Mesothelial cell of epicardium (in vitro differentiated cells): ENCODE results near the gene TMEM229B. TPM values are rescaled to one million over a fixed set of nuclear protein-coding genes. Genes with fewer than 3 reads are reported as not detected.
"Not testable (repeated sequence)": the region's sequence is repeated elsewhere in the genome, so short reads cannot be mapped to it uniquely, and the experiment has no call there.

Experiments used
- DNase-seq, 2 experiments: peaks; one replicate each; pipeline ENCODE4 v3.0.0; 2021; ENCODE audit warnings: low spot score in 2 of 2; ENCODE audit not compliant: unreplicated experiment in 2 of 2
- H3K27ac Mint-ChIP-seq: 2 replicates; pipeline ENCODE4 v1.8.0; 2021; ENCODE audit warnings: mixed read lengths
- H3K27me3 Mint-ChIP-seq: 2 replicates; pipeline ENCODE4 v1.8.0; 2021; ENCODE audit warnings: low read depth, mixed read lengths
- H3K36me3 Mint-ChIP-seq: 2 replicates; pipeline ENCODE4 v1.8.0; 2021; ENCODE audit warnings: mixed read lengths
- H3K4me1 Mint-ChIP-seq: 2 replicates; pipeline ENCODE4 v1.8.0; 2021; ENCODE audit warnings: mixed read lengths
- H3K4me3 Mint-ChIP-seq: 2 replicates; pipeline ENCODE4 v1.8.0; 2021; ENCODE audit warnings: mild to moderate bottlenecking, moderate library complexity, mixed read lengths
- H3K9me3 Mint-ChIP-seq: 2 replicates; pipeline ENCODE4 v1.8.0; 2021; ENCODE audit warnings: mixed read lengths
- total RNA-seq: library from RNA; stranded (reverse); gene quantifications from 3 replicates; pipeline ENCODE4 v1.2.1, GENCODE V29; 2021
- TF ChIP-seq, protein P1 (sequence below): fragments of 200-600 bp; sonication (generic); IDR thresholded peaks from one replicate; pipeline ENCODE4 v1.5.0; 2021; ENCODE audit warnings: antibody characterized with exemption; ENCODE audit not compliant: unreplicated experiment

The TMEM229B gene
- total RNA-seq, 1 donor from 2014 or later: 0.83 TPM

DNA sequence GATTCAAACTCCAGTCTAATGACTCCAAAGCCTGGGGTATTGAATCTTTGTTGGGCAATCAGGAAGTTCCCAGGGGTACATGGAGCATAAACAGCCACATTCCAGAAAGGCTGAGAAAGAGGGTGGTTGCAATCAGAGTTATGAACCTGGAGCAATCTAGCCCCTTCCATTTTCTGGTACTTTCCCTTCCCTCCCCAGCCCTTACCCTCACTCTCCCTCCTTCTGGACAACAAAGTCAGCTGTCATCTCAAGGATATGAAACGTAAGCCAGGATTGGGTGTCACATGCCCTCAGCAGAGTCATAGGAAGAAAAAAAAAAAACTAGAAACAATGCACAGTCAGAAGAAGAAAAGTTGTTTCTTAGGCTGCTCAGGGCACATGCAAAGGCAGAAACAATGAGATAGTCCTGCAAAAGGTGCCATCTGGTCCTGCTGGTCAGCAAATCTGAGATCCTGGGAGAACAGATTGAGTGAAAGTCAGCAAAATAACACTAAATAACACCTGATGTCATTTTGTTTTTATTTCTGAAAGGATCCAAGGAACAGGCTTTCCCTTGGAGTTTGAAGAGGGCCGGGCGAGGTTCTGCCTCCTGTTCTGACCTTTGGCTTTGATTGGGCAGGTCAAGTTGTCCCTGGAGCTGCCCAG lies 27.1 kb downstream of the TMEM229B start:
- TF ChIP-seq, protein P1, sequence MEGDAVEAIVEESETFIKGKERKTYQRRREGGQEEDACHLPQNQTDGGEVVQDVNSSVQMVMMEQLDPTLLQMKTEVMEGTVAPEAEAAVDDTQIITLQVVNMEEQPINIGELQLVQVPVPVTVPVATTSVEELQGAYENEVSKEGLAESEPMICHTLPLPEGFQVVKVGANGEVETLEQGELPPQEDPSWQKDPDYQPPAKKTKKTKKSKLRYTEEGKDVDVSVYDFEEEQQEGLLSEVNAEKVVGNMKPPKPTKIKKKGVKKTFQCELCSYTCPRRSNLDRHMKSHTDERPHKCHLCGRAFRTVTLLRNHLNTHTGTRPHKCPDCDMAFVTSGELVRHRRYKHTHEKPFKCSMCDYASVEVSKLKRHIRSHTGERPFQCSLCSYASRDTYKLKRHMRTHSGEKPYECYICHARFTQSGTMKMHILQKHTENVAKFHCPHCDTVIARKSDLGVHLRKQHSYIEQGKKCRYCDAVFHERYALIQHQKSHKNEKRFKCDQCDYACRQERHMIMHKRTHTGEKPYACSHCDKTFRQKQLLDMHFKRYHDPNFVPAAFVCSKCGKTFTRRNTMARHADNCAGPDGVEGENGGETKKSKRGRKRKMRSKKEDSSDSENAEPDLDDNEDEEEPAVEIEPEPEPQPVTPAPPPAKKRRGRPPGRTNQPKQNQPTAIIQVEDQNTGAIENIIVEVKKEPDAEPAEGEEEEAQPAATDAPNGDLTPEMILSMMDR: no peak

DNA sequence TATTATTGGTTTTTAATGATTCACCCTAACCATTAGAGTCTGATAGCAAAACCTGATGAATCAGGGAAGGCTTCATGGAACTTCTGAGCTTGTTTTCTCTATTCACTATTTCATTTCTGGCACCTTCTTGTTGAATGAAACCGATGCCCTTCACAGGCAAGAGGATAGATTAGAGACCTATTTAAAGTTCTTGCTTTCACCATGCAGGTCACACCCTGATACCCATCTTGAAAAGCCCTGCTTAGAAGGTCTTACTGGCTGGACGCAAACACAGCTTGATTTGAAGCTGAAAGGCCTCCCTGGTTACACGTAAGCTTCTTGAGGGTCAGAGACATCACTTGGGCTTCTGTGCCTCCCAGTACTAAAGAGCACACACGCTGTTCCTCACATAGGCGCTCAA lies 29.2 kb downstream of the TMEM229B start:
- peaks cover 4% of the 10 kb centered on the region for H3K4me1 Mint-ChIP-seq
- H3K36me3 Mint-ChIP-seq: no peaks in the 10 kb centered on the region
- no peak for DNase-seq
- peaks cover 2% of the 10 kb centered on the region for H3K27me3 Mint-ChIP-seq
- TF ChIP-seq, protein P1: no peak
- no peak overlapping the region for H3K27ac Mint-ChIP-seq
- H3K4me3 Mint-ChIP-seq: no peak overlapping the region
- no peaks in the 10 kb centered on the region for H3K9me3 Mint-ChIP-seq

More for the DNA sequence above, 27.1 kb downstream of the TMEM229B start:
- H3K27me3 Mint-ChIP-seq: peaks cover 5% of the 10 kb centered on the region
- no peak for DNase-seq
- no peak overlapping the region for H3K4me3 Mint-ChIP-seq
- H3K36me3 Mint-ChIP-seq: no peaks in the 10 kb centered on the region
- no peaks in the 10 kb centered on the region for H3K9me3 Mint-ChIP-seq
- peaks cover 4% of the 10 kb centered on the region for H3K4me1 Mint-ChIP-seq
- no peak overlapping the region for H3K27ac Mint-ChIP-seq

DNA sequence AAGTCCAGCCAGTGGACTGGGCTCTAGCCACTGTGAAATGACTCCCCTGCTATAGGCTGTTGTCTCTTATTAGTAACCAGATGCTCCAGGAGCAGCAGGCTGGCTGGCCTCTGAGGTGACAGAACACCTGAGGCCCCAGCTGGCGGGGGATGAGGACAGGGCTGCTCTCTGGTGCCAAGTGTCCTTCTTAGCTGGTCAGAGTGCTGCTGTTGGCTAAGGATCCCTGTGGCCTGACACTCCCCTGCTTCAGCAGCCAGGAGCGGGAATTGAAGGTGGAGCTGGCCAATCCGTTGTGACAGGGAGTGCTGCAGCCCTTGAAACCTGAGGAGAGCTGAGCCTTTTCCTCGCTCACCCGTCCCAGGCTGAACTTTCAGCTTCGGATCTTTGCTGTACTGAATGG lies 30.7 kb downstream of the TMEM229B start:
- no peak for DNase-seq
- H3K27me3 Mint-ChIP-seq: peaks cover 2% of the 10 kb centered on the region
- H3K4me1 Mint-ChIP-seq: peaks cover 4% of the 10 kb centered on the region
- no peaks in the 10 kb centered on the region for H3K36me3 Mint-ChIP-seq
- no peak overlapping the region for H3K4me3 Mint-ChIP-seq
- no peaks in the 10 kb centered on the region for H3K9me3 Mint-ChIP-seq
- TF ChIP-seq, protein P1: no peak
- H3K27ac Mint-ChIP-seq: no peak overlapping the region

DNA sequence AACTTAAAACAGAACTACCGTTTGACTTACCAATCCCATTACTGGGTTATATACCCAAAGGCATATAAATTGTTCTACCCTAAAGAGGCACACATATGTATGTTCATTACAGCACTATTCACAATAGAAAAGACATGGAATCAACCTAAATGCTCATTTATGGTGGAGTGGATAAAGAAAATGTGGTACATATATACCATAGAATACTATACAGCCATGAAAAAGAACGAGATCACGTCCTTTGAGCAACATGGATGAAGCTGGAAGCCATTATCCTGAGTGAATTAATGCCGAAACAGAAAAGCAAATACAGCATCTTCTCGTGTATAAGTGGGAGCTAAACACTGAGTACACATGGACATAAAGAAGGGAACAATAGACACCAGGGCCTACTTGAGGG lies 31.8 kb downstream of the TMEM229B start:
- no peak overlapping the region for H3K27ac Mint-ChIP-seq
- H3K9me3 Mint-ChIP-seq: no peaks in the 10 kb centered on the region
- H3K27me3 Mint-ChIP-seq: peaks cover 2% of the 10 kb centered on the region
- DNase-seq: no peak
- TF ChIP-seq, protein P1: no peak
- H3K36me3 Mint-ChIP-seq: no peaks in the 10 kb centered on the region
- no peak overlapping the region for H3K4me3 Mint-ChIP-seq
- H3K4me1 Mint-ChIP-seq: peaks cover 4% of the 10 kb centered on the region

DNA sequence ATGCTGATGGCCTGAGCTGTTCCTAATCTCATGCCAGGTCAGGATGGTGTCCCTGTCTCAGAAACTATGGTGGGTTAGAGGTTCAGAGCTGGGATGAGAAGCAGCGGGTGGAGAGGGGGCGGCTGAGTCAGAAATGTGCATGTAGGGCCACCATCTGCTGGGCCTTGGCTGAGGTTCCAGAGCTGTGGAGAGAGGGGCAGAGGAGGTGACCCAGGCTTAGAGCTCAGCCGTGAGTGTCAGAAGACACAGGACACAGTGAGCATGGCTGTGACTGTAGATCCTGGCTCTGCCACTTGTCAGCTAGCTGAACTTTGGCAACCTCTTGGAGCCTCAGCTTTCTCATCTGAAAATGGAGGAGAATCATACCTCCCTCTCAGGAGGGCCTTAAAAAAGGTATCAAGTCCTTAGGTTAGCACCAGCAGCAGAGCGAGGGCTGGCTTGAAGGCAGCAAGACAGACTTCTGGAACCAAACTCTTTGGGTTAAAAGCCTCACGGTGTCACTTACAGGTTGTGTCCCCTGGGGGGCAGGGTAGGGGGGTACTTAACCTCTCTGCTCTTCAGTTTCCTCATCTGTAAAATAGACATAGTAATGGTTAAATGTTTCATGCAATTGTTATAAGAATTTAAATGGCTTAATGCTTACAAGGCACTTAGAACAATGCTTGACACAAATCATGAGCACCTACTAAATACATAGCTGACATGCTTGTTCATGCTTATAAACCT lies 34.8 kb downstream of the TMEM229B start:
- no peak for DNase-seq
- H3K27me3 Mint-ChIP-seq: peaks cover 2% of the 10 kb centered on the region
- H3K27ac Mint-ChIP-seq: no peak overlapping the region
- TF ChIP-seq, protein P1: no peak
- peaks cover 7% of the 10 kb centered on the region for H3K9me3 Mint-ChIP-seq
- H3K4me3 Mint-ChIP-seq: no peak overlapping the region
- H3K4me1 Mint-ChIP-seq: peaks cover 4% of the 10 kb centered on the region
- H3K36me3 Mint-ChIP-seq: peaks cover 3% of the 10 kb centered on the region

DNA sequence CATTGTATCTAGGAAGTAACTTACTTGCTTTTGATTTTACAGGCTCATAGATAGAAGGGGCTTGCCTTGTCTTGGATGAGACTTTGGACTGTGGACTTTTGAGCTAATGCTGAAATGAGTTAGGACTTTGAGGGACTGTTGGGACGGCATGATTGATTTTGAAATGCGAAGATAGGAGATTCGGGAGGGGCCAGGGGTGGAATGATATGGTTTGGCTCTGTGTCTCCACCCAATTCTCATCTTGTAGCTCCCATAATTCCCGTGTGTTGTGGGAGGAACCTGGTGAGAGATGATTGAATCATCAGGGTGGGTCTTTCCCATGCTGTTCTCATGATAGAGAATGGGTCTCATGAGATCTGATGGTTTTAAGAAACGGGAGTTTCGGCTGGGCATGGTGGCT lies 36.9 kb downstream of the TMEM229B start:
- H3K36me3 Mint-ChIP-seq, H3K27me3 Mint-ChIP-seq, H3K4me3 Mint-ChIP-seq, DNase-seq, H3K4me1 Mint-ChIP-seq, H3K9me3 Mint-ChIP-seq, H3K27ac Mint-ChIP-seq: not testable (repeated sequence)
